NCI-H446 (cell line): ENCODE measurements around the gene MDP1.
A peak's percentile ranks its signal among the peaks of the same experiment; 100 is the strongest.

Experiments
- DNase-seq, 2 experiments: peaks; one replicate each; lab custom pipeline; 2025; lab: John Stamatoyannopoulos, UW

The MDP1 gene

GRCh38 chr14:24215495-24216344 is at the start of gene MDP1:
TSS of gene MDP1 (minus strand) at chr14:24216066. CDS start at chr14:24215955, 111 bp downstream.
- DNase-seq: peak; percentile 70 to 88

DNA sequence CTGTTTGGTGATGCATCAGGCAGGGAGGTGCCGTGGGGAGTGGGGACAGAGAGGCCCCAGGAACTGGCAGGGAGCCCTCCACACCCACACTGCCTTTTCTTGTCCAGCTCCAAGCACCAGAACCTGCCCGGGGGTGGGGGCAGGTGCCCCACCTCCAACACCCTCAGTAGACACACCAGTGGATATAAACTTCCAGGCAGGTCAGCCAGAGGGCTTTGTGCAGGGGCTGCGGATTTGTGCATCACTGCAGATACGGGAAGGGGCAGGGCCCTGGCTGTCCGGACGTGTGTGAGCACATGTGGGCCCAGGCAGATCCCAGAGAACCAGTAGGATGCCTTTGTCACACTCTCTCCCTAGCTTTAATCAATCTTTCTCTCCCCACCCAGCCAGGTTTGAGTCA is 48.4 kb upstream of the MDP1 start:
- no peak for DNase-seq

GRCh38 chr14:24263848-24264247 is 48.0 kb upstream of the MDP1 start:
- no peak for DNase-seq

DNA sequence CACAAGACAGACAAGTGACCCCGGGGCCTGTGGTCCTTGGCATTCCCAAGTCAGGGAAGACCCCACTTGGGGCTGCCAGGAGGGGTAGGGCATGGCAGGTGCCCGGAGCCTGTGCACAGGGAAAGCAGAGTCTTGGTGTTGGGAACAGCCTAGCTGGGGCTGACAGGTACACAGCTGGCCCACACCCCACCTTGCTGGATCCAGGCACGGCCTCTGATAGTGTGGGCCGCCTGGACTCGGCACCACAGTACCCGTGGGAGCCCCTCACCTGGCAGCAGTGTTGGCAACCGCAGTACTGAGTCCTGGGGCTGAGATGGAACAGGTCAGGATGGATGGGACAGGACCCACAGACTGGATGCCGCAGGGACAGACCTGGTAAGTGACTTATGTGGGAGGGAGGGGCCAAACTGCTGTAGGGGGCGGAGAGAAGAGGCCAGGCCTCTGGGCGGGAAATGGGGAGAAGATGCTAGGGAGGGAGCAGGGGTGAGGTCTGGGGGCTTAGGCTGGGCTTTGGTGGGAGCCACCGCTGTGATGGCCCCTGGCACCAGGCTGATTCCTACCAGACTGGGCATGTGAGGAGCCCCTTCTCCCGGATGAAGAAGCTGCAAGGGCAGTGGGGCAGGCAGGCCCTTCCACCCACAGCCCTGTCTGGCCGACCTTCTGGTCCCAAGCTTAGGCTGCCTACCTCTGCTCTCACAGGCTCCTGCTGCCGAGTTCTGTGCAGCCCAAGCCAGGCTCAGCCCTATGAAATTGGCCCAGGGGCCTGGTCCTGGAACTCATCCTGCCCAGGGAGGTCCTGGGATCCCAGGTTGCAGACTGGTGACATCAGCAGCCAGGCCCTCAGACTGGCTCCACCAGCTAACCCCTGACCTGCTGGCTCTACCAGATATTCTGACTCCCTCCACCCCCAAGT is 47.2 kb upstream of the MDP1 start, which contains the start of gene TGM1:
TSS of gene TGM1 (minus strand) at position 357 of the 913 bp plus-strand sequence. CDS start 825 bp downstream, outside the sequence.
- no peak for DNase-seq

- DNase-seq: no peak
Observed at GRCh38 chr14:24261969-24262327, 46.1 kb upstream of the MDP1 start.

DNA sequence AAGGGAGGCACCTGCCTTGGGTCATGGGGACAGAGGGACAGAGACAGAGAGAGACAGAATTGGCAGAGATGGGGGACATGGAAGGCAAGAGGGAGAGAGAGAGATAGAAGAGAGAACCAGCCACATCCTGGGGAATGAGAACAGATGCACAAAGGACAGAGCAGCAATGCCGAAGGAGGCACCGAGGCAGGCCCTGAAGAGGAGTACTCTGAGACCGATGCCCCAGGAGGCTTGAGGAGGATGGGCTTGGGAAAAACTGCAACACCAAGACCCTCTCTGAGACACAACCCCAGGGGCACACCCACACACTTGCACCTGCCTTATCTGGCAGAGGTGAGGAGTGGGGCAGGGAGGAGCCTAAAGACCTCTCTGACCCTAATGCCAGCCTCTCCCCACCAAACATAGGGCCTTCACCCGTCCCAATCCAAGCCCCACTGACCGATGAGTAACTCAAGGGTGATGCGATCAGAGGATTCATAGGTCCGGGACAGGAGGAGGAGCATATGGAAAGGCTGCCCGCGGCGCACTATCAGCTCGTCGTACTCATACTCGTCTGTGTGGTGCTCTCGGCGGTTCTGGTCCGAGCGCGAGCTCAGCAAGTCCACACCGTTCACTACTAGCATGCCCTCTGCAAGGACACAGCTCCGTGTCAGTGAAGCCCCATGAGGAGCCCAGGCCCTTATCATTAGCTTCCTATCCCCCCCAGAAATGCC is 45.5 kb upstream of the MDP1 start:
- no peak for DNase-seq

DNA sequence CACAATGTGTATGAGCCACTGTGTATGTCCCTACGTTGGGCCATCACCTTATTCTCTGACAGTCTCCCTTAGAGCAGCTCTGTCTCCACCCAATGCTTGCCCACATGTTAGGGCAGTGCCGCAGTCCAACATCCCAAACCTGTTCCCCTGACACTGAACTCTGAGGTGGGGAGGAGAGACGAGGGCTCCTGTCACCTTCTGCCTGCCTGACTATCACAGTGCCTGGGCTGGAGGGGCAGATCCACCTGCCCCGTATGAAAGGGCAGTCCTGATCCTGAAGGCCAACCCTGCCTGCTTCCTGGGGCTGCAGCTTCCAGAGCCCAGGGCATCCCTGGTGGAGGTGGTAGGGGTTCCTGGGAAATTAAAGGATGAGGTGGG is 44.9 kb upstream of the MDP1 start:
- no peak for DNase-seq

DNA sequence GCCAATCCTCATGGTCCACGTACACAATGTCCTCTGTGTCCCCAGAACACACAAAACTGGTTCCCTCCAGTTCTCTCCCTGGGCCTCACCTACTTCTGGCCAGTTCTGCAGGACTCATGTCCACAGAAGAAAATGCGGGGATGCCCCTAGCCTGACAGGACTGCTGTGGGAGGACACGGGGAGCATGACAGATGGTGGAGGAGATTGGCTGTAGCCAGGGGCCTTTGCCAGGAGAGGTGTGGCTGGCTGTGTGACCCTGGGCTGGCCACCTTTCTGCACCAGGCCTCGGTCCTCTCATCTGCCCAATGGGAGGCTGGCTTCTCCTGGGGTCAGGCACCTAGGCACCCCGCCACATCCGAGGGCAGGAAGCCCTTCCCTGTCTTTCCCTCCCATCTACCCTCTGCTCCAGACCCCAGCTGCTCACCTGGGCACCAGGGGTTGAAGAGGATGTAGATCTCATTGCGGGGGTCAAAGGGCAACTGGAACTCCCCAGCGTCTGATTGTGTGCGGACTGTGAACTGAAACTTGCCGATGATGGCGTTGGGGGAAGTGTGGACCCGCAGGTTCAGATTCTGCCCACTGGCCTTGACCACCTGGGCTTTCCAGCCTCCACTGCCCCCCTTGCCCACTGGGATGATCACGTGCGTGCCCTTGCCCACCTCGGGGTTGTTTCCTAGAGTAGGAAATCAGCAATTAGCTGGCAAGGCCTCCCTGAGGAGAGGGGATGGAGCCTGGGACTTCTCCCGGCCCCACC is 44.3 kb upstream of the MDP1 start:
- no peak for DNase-seq

DNA sequence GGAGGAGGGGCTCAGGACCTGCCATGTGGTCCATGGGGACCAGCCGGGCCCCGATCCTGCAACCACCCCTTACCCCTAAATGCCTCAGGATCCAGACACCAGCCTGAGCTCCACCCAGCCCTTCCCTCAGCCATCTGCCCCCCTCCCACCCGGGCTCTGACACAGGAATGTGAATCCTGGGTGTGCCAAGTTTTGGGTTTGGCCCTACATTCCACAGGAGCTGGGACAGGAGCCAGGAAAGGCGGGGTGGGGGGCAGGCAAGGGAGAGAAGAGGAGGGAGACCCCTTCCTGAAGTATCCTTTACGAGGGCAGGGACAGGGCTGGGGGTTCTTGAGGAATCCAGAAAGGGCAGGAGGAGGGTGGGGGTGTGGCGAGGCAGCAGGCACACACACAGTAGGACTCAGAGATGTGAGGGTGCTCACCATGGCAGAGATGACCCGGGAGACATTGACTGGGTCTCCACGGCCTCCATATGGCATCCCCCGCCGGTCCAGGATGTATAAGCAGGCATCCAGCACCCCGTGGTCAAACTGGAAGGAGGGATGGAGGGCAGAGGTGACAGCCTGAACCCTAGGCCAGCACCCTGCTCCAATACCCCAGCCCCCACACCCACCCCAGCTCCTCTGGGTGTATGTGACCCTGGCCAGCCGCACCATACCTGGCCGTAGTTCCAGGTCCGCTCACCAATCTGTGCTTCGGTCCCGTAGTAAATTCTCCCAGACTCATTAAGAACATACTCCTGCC is 43.6 kb upstream of the MDP1 start:
- DNase-seq: peak in 1 of 2 experiments; percentile 26

- DNase-seq: no peak
Observed at GRCh38 chr14:24258548-24259265, 42.8 kb upstream of the MDP1 start.

GRCh38 chr14:24258119-24258518 is 42.3 kb upstream of the MDP1 start:
- DNase-seq: no peak

- DNase-seq: no peak
Observed at GRCh38 chr14:24256960-24257359, 41.1 kb upstream of the MDP1 start.

DNA sequence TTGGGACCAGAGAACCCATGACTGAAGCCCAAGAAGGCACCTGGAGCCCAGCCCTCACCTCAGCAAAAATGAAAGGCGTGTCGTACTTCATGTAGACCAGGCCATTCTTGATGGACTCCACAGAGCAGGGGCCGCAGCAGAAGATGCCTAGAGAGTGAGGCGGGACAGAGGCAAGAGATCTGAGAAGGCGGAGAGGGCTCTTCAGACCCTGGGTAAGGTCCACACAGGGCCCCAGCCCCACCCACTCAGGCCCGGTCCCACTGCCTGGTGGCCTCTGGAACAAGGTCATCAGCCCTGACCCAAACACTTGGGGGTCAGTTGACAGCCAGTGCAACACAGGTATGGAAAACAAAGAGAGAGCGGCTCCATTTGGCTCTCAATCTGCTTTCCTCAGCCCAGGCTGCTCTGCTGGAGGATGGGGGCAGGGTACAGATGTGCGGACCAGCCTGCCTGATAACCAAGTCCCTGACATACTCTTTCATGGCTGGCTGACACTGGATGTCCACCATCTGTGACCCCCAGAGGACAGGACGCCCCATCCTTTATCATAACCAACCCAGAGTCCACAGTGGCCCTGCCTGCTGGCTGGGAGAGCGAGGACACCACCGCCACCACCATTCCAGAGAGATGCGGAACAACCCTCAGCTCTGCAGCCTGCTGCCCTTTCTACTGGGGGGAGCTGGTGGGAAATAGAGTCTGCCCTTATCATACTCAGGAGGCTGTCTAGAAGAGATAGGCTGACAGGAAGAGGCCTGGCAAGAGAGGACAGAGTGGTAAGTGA is 40.3 kb upstream of the MDP1 start:
- DNase-seq: no peak

GRCh38 chr14:24255438-24255837 is 39.6 kb upstream of the MDP1 start:
- DNase-seq: no peak

DNA sequence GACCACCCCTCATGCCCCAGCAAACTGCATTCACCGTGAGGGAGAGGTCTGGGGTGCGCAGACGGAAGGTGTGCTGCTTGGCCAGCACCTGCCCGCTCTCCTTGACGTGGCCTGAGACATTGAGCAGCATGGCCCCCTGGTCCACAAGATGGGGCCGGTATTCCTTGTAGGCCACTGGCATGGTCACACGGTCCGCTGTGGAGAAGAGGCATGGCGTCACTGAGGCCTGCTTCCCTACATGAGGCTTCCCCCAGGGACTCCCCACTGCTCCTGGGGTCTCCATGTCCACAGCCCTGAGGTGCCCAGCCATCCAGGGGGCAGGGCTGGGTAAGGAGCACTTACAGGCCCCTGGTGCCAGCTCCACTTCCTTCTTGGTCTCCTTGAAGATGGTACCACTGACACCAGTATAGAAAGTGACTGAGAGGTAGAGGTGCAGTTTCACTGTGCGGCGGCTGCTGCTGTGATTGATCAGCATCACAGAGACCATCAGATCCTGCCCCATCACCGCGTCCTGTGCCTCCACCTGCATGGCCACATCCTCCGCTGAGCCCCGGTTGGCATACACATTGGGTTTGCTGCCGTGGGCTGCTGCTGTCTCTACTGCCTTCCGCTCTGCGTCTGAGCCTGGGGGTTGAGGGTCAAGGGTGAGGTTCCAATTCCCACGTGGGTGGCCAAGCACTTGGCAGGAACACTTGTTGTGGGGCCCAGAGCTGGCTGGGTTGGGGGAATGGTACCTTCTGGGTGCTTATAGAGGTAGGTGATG is 38.9 kb upstream of the MDP1 start:
- DNase-seq: no peak

DNA sequence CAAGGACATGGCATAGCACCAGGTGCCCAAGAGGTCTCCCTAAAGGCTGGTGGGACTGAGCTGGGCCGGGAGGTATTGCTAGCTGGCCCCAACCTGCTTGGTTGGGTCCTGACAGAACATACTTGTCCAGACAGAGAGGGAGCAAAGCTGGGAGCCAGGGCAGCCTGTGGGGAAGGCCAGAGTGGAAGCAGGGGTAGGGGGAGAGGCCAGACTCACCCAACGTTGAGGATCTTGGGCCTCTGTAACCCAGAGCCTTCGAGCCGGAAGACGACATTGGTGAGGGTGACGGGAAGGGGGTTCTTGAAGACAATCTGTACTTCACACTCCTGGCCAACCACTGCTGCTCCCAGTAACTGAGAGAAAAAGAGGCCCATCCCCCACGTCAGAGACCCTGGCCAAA is 38.1 kb upstream of the MDP1 start:
- no peak for DNase-seq

DNA sequence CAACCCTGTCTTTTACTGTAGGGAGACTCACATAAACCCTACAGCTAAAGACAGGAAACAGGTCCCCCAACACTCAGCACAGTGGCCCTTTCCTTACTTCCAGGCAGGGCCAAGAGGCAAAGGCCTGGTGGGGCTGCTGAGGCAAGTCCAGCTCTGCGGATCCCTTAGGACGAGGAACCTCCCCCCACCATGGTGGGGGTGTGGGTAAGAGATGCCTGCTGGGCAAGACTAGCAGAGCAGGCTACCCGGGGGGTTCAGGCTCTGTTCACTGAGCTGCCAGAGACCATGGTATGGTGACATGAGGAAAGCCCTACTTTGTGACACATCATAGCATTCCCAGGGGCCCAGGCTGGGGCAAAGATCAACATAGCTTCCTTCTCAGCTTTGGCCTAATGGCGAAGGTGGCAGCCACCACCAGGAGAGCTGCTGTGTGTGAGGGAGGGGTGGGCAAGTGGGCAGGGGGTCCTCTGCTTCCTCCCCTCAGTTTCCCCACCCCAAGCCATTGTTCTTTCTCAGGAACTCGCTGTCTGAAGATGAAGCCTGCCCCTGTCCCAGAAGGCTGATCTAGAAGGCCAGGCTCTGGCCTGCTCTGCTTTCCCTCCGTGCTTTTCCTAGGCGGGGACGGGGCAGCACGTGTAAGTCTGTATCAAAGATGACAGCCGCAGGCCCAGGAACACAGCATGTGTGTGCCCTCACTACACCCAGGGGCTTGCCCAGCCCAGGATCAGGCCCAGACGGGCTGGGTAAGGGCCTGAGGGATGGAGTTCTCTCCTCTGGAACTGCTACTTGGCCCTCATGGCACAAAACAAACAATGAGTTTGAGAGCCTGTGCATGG is 36.6 kb upstream of the MDP1 start:
- no peak for DNase-seq

GRCh38 chr14:24251880-24252288 is 36.0 kb upstream of the MDP1 start:
- DNase-seq: no peak
